Right lobe of liver (tissue), 4 donors: Measurements from ENCODE around the gene FAM171A2.

ENCODE experiments used
- POLR2A ChIP-seq: fragments of 450-650 bp; IDR thresholded peaks from one replicate; pipeline ENCODE4 v1.6.1; 2017; ENCODE audit warnings: antibody characterized with exemption, mild to moderate bottlenecking
- TF ChIP-seq, protein P1 (sequence below), 4 donors: fragments of 200-600 bp in 3 of 4; fragments of 450-650 bp in 1 of 4; IDR thresholded peaks; one replicate each; pipeline versions ENCODE4 v1.5.1 to v1.8.0; 2016 to 2022; ENCODE audit warnings: antibody characterized with exemption in 4 of 4, mild to moderate bottlenecking in 2 of 4
- donor health status: DM: no; HTN: no; CAD: no.
- donor health status: DM: no; HTN: no; CAD: no.
- donor health status: DM: no; HTN: yes; CAD: no.

GRCh38 chr17:44321246-44322120 is 42.2 kb downstream of the FAM171A2 start:
- TF ChIP-seq POLR2A: no peak
- TF ChIP-seq, protein P1, sequence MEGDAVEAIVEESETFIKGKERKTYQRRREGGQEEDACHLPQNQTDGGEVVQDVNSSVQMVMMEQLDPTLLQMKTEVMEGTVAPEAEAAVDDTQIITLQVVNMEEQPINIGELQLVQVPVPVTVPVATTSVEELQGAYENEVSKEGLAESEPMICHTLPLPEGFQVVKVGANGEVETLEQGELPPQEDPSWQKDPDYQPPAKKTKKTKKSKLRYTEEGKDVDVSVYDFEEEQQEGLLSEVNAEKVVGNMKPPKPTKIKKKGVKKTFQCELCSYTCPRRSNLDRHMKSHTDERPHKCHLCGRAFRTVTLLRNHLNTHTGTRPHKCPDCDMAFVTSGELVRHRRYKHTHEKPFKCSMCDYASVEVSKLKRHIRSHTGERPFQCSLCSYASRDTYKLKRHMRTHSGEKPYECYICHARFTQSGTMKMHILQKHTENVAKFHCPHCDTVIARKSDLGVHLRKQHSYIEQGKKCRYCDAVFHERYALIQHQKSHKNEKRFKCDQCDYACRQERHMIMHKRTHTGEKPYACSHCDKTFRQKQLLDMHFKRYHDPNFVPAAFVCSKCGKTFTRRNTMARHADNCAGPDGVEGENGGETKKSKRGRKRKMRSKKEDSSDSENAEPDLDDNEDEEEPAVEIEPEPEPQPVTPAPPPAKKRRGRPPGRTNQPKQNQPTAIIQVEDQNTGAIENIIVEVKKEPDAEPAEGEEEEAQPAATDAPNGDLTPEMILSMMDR (IDR thresholded peaks at IDR 0.05): no peak
